Spleen (tissue), 11 donors: ENCODE results near the gene PTPRM. TPM values are rescaled to one million over a fixed set of nuclear protein-coding genes. Genes with fewer than 3 reads are reported as not detected.

Experiments used
- DNase-seq: peaks from one replicate; pipeline ENCODE4 v3.0.0-alpha.2; 2020
- H3K27ac ChIP-seq, 8 donors: fragments of 200-600 bp; sonication (generic) in 7 of 8; 1 replicate in 4 of 8; 2 replicates in 4 of 8; pipeline versions ENCODE4 v1.5.0 to v1.8.0; 2016 to 2021; ENCODE audit warnings: inconsistent platforms in 4 of 8, mild to moderate bottlenecking in 4 of 8, moderate library complexity in 1 of 8
- H3K27me3 ChIP-seq, 7 donors: fragments of 200-600 bp; sonication (generic) in 6 of 7; replicated peaks in 1 of 7; 1 replicate in 4 of 7; 2 replicates in 3 of 7; pipeline versions ENCODE4 v1.5.0 to v1.8.0; 2016 to 2021; ENCODE audit warnings: inconsistent platforms in 3 of 7, mild to moderate bottlenecking in 1 of 7
- H3K36me3 ChIP-seq, 6 donors: fragments of 200-600 bp; sonication (generic) in 5 of 6; 1 replicate in 4 of 6; 2 replicates in 2 of 6; pipeline versions ENCODE4 v1.5.0 to v1.8.0; 2016 to 2021; ENCODE audit warnings: inconsistent platforms in 2 of 6
- H3K4me1 ChIP-seq, 6 donors: fragments of 200-600 bp; sonication (generic) in 5 of 6; 1 replicate in 3 of 6; 2 replicates in 3 of 6; pipeline versions ENCODE4 v1.5.0 to v1.8.0; 2016 to 2021; ENCODE audit warnings: inconsistent platforms in 3 of 6
- H3K4me3 ChIP-seq, 8 donors: fragments of 200-600 bp; sonication (generic) in 7 of 8; 1 replicate in 4 of 8; 2 replicates in 4 of 8; pipeline versions ENCODE4 v1.5.0 to v1.8.0; 2016 to 2021; ENCODE audit warnings: inconsistent platforms in 4 of 8, mild to moderate bottlenecking in 4 of 8, moderate library complexity in 2 of 8
- H3K9me3 ChIP-seq, 8 donors: fragments of 200-600 bp; sonication (generic) in 7 of 8; 1 replicate in 4 of 8; 2 replicates in 4 of 8; pipeline versions ENCODE4 v1.5.0 to v1.8.0; 2016 to 2021; ENCODE audit warnings: inconsistent platforms in 4 of 8
- POLR2A ChIP-seq, 3 donors: fragments of 450-650 bp; IDR thresholded peaks; one replicate each; pipeline ENCODE4 v1.5.1; 2017; ENCODE audit warnings: antibody characterized with exemption in 3 of 3, mild to moderate bottlenecking in 1 of 3
- POLR2AphosphoS5 ChIP-seq, 3 donors: sonication (generic); formaldehyde crosslinking; IDR thresholded peaks; one replicate each; pipeline ENCODE4 v1.5.1; 2017; ENCODE audit warnings: antibody characterized with exemption in 3 of 3
- WGBS, 5 donors: extraction: QIAGEN DNeasy Blood & Tissue Kit in 3 of 5; methylation state at CpG; one replicate each; pipeline versions ENCODE4 v1.1.5 to v1.1.7; 2013 to 2018; 5-methylcytosine and 5-hydroxymethylcytosine counted together
- intact Hi-C: fragments of 100-400 bp; cut with DNase I; formaldehyde crosslinking; loops from one replicate; pipeline ENCODE4 v1.15.0; 2023; ENCODE audit warnings: low total_unique reads
- polyA plus RNA-seq, 3 donors: library from polyadenylated mRNA; stranded (reverse); fragments of 200-250 nt; gene quantifications; one replicate each; pipeline ENCODE4 v1.2.1, GENCODE V29; 2013
- total RNA-seq, 7 donors: library from RNA; depleted of rRNA in 3 of 7; stranded (reverse); fragments of >200 nt in 3 of 7; fragmentation: NEBNext Ultra II Directional in 4 of 7; extraction: Animal tissue kit (Norgen Biotek cat#: 25700) in 4 of 7; gene quantifications; one replicate each; pipeline versions ENCODE4 v1.1.0 to v1.2.1, GENCODE V29; 2016 to 2021
- TF ChIP-seq, protein P1 (sequence below), 11 experiments: fragments of 200-600 bp in 7 of 11; fragments of 450-650 bp in 4 of 11; sonication (generic) in 4 of 11; IDR thresholded peaks in 8 of 11; conservative IDR thresholded peaks in 3 of 11; 1 replicate in 7 of 11; 2 replicates in 4 of 11; pipeline versions ENCODE4 v1.4.0 to v1.8.0; 2016 to 2021; ENCODE audit warnings: antibody characterized with exemption in 11 of 11, inconsistent platforms in 4 of 11, mild to moderate bottlenecking in 1 of 11
- donor health status: healthy with polysubstance abuse.
- donor health status: DM: no; HTN: no; CAD: no; lungs with moderate emphysema.
- donor health status: DM: no; HTN: no; CAD: no.
- donor health status: Bipolar disorder and iron deficiency.
- donor health status: healthy.
- donor health status: DM: no; HTN: no; CAD: no.
- donor health status: DM: yes; HTN: yes; CAD: no.

Gene PTPRM
- total and polyA plus RNA-seq, 10 donors = 23.5 to 97.8 (median 62.8) TPM

DNA sequence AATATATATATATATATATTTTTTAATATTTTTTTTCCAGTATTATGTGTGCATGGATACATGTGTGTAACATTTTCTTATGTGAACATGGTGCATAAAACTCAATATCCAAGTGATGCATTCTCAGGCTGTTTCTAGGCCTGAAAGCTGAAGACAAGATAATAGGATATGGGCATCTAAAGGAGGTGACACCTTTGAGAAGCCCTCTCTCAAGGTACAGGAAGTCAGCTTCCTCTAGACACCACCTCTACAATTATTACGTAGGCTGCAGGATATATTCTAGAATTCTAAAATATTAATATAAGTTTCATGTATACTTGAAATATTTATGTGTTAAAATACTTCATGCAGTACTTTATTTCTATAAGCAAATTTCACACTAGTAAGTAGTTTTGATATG, 327.5 kb downstream of the PTPRM start:
- no peak for DNase-seq
- TF ChIP-seq POLR2AphosphoS5 (IDR thresholded peaks at IDR 0.05) (no peak), POLR2A (IDR thresholded peaks at IDR 0.05) (no peak)
- TF ChIP-seq, protein P1, sequence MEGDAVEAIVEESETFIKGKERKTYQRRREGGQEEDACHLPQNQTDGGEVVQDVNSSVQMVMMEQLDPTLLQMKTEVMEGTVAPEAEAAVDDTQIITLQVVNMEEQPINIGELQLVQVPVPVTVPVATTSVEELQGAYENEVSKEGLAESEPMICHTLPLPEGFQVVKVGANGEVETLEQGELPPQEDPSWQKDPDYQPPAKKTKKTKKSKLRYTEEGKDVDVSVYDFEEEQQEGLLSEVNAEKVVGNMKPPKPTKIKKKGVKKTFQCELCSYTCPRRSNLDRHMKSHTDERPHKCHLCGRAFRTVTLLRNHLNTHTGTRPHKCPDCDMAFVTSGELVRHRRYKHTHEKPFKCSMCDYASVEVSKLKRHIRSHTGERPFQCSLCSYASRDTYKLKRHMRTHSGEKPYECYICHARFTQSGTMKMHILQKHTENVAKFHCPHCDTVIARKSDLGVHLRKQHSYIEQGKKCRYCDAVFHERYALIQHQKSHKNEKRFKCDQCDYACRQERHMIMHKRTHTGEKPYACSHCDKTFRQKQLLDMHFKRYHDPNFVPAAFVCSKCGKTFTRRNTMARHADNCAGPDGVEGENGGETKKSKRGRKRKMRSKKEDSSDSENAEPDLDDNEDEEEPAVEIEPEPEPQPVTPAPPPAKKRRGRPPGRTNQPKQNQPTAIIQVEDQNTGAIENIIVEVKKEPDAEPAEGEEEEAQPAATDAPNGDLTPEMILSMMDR (IDR thresholded peaks at IDR 0.05 in 8 of 11, conservative IDR thresholded peaks at IDR 0.05 in 3 of 11) = no peak
- H3K9me3 ChIP-seq = no peaks in the 10 kb centered on the region
- no peaks in the 10 kb centered on the region for H3K27me3 ChIP-seq
- intact Hi-C loops = no loop called here
- WGBS, 5 donors = 74 to 86% (median 82%) methylated on average over 1 of the region's 1 CpG
- no peak overlapping the region for H3K27ac ChIP-seq
- no peaks in the 10 kb centered on the region for H3K4me1 ChIP-seq
- no peak overlapping the region for H3K4me3 ChIP-seq
- H3K36me3 ChIP-seq = no peaks in the 10 kb centered on the region

DNA sequence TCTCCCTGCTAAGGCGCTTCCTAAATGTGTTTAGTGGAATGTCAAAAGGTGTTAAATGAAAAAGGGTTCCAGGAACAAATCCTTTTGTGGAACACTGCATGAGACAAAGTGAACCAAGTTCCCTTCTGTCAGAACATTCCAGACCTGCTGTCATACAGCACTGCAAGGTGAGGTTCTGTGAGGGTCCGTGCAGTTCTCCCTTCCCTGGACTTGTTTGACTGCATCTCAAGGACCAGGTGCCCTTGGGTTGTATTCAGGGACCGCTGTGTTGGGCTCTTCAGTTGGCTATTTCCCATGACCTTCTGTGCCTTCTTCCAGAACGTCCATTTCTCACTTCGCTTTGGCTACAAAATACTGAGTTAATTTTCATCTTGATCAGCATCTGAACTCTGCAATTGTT, 328.2 kb downstream of the PTPRM start:
- TF ChIP-seq POLR2AphosphoS5 (IDR thresholded peaks at IDR 0.05) (no peak), POLR2A (IDR thresholded peaks at IDR 0.05) (no peak)
- TF ChIP-seq, protein P1 (IDR thresholded peaks at IDR 0.05 in 8 of 11, conservative IDR thresholded peaks at IDR 0.05 in 3 of 11) = no peak
- Histone ChIP-seq H3K4me3 (no peak overlapping the region), H3K36me3 (no peaks in the 10 kb centered on the region), H3K4me1 (no peaks in the 10 kb centered on the region), H3K27me3 (no peaks in the 10 kb centered on the region), H3K27ac (no peak overlapping the region), H3K9me3 (no peaks in the 10 kb centered on the region)
- intact Hi-C loops = no loop called here
- DNase-seq = no peak
- 73 to 89% (median 81%) methylated on average over 5 of the region's 5 CpGs for WGBS, 5 donors

- Histone ChIP-seq H3K9me3 (no peaks in the 10 kb centered on the region), H3K27ac (no peak overlapping the region), H3K4me1 (no peaks in the 10 kb centered on the region), H3K4me3 (no peak overlapping the region), H3K36me3 (no peaks in the 10 kb centered on the region), H3K27me3 (no peaks in the 10 kb centered on the region)
- intact Hi-C loops = no loop called here
- 67 to 85% (median 75%) methylated on average over 3 of the region's 3 CpGs for WGBS, 5 donors
- no peak for DNase-seq
- TF ChIP-seq, protein P1 (IDR thresholded peaks at IDR 0.05 in 8 of 11, conservative IDR thresholded peaks at IDR 0.05 in 3 of 11) = no peak
These were observed 329.0 kb downstream of the PTPRM start for GRCh38 chr18:7896161-7896560.

DNA sequence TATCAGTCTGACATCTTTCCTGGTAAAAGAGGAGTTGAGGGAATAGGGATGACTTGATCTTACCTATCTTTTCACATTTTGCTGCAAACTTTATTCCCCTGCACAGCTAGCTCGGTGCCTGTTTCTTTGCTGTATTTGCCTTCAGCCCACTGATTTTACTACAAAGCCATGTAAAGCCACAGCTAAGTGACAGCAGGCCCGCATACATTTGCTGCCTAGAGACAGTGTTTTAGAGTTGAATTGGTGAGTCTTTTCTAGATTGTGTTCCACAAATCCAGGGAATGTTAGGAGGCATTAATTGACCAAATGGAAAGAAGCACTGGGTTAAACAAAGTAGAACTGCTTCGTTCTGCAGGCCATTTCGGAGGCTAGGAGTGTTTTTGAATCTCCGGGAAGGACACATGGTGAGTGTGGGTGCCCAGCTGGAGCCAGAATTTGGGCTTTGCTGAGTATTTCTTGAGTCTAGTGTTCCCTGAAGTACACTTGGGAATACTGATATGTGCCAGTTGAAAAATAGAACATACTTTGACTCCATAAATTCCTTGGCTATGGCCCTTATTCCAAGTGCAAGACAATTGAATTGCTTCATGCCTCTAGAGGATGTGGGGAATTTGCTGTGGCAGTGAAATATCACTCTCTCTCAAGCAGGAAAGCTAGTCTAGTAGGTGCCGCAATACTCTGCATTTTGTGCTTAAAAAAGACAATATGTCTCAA, 329.8 kb downstream of the PTPRM start:
- Histone ChIP-seq H3K9me3 (no peaks in the 10 kb centered on the region), H3K27ac (no peak overlapping the region), H3K4me1 (no peaks in the 10 kb centered on the region), H3K36me3 (no peaks in the 10 kb centered on the region), H3K4me3 (no peak overlapping the region), H3K27me3 (no peaks in the 10 kb centered on the region)
- 87 to 95% (median 90%) methylated on average over 6 of the region's 6 CpGs for WGBS, 5 donors
- TF ChIP-seq POLR2AphosphoS5 (IDR thresholded peaks at IDR 0.05) (no peak), POLR2A (IDR thresholded peaks at IDR 0.05) (no peak)
- TF ChIP-seq, protein P1 (IDR thresholded peaks at IDR 0.05 in 8 of 11, conservative IDR thresholded peaks at IDR 0.05 in 3 of 11) = no peak
- DNase-seq = no peak
- intact Hi-C loops = no loop called here
